CD1c-positive myeloid dendritic cell (primary cell): ENCODE measurements around the gene SLC44A5.
"Not testable (repeated sequence)": the region's sequence is repeated elsewhere in the genome, so short reads cannot be mapped to it uniquely, and the experiment has no call there.

ENCODE experiments used
- DNase-seq: peaks from one replicate; pipeline ENCODE4 v3.0.0-alpha.2; 2016; ENCODE audit errors: extremely low spot score

SLC44A5 gene

DNA sequence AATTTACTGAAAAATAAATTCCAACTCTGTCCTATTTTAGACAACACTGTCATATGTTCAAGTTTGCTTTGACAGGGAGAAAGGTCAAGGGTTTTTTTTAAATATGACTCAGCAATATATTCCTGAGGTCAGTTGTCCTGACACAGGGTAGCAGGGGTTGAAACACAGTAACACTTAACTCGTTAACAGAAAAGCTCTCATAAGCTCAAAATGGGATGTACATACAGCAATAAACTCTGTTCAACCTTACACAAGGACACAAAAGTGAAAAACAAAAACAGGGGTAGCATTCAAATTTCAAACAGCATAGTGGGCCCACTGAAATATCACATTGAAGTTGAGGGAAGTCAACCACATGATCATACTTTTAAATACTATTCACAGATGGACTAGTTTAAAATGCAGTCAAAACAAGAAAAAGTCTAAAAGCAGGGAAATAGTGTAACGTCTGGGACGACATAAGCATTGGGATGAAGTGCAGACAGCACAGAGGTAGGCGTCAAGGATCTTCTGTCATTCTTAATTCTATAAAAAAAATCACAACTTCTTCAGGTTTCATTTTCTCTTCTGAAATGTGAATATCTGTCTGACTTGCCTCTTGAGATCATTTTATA is 89.9 kb downstream of the SLC44A5 start:
- no peak for DNase-seq

GRCh38 chr1:75519651-75520427 is 91.1 kb downstream of the SLC44A5 start:
- DNase-seq = no peak

- no peak for DNase-seq
Observed at GRCh38 chr1:75518686-75519085, 92.2 kb downstream of the SLC44A5 start.

- no peak for DNase-seq
Observed at GRCh38 chr1:75514270-75514669, 96.6 kb downstream of the SLC44A5 start.

DNA sequence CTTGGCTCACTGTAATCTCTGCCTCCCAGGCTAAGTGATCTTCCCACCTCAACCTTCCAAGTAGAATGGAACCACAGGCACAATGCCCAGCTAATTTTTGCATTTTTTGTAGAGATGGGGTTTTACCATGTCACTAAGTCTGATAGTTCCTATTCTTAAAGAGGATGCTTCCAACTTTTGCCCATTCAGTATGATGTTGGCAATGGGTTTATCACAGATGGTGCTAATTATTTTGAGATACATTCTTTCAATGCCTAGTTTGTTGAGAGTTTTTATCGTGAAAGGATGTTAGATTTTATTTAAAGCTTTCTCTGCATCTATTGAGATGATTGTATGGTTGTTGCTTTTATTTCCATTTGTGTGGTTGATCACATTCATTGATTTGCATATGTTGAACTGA is 103.9 kb downstream of the SLC44A5 start:
- no peak for DNase-seq

GRCh38 chr1:75503221-75503974 is 107.5 kb downstream of the SLC44A5 start:
- DNase-seq = no peak

- DNase-seq = no peak
Observed at GRCh38 chr1:75502776-75503175, 108.1 kb downstream of the SLC44A5 start.

DNA sequence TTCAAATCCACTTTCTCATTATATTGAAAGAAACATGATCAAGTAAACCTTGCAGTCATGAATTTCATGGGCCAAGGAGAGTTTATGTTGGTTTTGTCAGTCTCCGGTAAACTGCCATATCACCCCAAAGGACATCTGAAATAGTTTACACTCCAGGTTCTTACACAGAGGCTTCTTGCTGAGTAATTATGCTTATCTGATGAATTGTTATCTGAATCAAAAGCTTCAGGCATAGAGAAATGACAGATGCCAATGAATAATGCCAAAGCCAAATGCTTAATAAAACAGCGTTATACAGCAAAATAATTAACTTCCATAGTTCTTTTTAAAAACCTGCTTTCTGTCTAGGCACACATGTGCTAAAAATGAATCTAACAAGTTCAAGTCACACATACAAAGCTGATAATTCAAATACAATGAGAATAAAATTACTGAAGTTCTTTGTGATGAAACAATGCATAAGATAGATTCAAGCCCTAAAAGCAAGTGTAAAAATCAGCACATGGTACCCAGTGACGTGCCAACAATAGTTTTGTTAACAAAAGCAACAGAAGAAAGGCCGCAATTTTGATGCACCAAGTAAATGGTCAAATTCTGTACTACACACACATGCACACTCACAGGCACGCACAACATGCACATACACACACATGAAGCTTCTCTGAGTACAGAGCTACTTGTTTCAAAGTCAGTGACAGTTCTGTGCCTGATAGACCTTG is 109.2 kb downstream of the SLC44A5 start:
- DNase-seq = no peak

GRCh38 chr1:75492011-75492410 is 118.9 kb downstream of the SLC44A5 start:
- DNase-seq = no peak

DNA sequence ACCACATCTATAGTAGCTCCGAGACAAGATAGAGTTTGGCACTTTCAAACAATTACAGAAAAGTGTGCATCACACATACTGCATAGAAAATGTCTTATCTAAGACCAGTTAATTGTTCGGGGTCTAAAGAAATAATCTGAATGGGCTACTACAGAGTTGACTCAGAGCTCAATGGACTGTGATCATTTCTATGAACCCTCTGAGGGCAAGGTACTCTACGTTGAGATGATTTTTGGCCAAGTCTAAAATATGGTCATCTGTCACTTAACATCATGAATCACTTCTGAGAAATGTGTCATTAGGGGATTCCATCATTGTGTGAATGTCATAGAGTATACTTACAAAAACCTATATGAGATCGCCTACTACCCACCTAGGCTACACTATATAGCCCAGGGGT is 123.5 kb downstream of the SLC44A5 start:
- DNase-seq = no peak

DNA sequence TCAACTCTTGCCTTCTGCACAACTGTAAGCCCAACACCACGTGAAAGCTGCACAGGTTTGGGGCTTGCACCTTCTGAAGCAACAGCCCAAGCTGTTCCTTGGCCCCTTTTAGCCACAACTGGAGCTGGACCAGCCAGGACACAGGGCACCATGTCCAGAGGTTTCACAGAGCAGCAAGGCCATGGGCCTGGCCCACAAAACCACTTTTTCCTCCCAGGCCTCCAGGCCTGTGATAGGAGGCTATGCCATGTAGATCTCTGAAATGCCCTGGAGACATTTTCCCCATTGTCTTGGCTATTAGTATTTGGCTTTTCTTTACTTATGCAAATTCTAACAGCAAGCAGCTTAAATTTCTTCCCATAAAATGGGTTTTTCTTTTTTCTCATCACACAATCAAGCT is 126.1 kb downstream of the SLC44A5 start:
- DNase-seq = no peak

- no peak for DNase-seq
Observed at GRCh38 chr1:75482951-75483350, 128.0 kb downstream of the SLC44A5 start.

- not testable (repeated sequence) for DNase-seq
Observed at GRCh38 chr1:75476486-75476885, 134.4 kb downstream of the SLC44A5 start.

DNA sequence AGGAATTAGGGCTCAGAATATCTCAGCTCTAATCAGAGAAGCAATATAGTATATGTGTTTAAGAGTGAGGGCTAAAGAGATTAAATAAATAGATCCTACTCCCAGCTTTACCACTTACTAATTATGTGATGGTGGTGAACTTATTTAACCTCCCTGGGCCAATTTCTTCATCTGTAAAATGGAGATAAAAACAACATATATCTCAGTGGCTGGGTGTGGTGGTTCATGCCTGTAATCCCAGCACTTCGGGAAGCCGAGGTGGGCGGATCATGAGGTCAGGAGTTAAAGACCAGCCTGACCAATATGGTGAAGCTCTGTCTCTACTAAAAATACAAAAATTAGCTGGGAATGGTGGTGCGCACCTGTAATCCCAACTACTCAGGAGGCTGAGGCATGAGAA is 135.2 kb downstream of the SLC44A5 start:
- DNase-seq = no peak

- DNase-seq = no peak
Observed at GRCh38 chr1:75472971-75473603, 137.8 kb downstream of the SLC44A5 start.

- no peak for DNase-seq
Observed at GRCh38 chr1:75472089-75472970, 138.6 kb downstream of the SLC44A5 start.

DNA sequence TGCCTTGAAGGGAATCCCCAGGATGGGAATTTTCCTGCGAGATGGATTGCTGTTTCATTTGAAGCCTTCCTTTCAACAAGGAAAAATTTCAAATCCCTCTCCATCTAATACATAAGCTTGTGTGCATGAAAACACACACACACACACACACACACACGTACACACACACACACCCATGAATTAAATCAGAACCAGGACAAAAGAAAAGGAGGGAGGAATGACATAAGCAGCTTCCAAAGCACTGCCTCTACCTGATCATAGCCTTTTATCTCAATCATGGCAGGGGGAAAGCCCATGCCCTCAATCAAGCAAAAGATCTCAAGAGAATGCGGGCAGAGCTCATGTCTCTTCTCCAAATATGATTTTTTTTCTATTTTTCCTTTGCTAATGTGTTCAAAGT is 139.7 kb downstream of the SLC44A5 start:
- DNase-seq = no peak

DNA sequence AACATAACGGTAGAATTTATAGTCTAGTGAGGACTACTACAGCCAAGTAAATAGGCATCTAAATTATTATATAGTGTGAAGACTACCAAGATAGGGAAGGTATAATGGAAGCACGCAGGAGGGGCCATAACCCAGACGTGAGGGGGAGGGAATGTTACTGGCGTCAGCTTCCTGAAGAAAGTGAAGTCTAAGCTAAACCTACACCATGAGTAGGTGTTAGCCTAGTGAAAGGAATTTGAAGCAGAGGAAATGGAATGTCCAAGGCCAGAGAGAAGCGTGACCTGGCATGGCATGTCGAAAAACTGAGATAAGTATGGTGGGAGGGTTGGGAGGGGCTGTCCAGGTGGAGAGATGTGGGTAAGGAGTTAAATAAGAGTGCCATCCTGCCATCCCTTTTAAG is 140.5 kb downstream of the SLC44A5 start:
- DNase-seq = no peak

GRCh38 chr1:75469586-75470173 is 141.2 kb downstream of the SLC44A5 start:
- DNase-seq = no peak

GRCh38 chr1:75461808-75462325 is 149.0 kb downstream of the SLC44A5 start:
- no peak for DNase-seq
